ENCODE measurements around the gene USP13.

USP13 gene

GRCh38 chr3:179652447-179653095, at the start of gene USP13:
USP13 (plus strand) TSS chr3:179653040; CDS start chr3:179653226, 186 bp downstream.
- Mint-ChIP-seq H3K27ac (peak within 1 kb of the TSS; percentile 90), H3K9me3 (no peaks in the 10 kb centered on the region), H3K4me1 (ENCODE audit: low read depth) (peaks cover 36% of the 10 kb centered on the region), H3K4me3 (peak within 1 kb of the TSS; percentile 94), H3K27me3 (peaks cover 4% of the 10 kb centered on the region), H3K36me3 (ENCODE audit: low read depth) (peaks cover 14% of the 10 kb centered on the region)
- DNase-seq = peak; percentile 83

- no peaks in the 10 kb centered on the region for H3K27me3 Mint-ChIP-seq
- no peaks in the 10 kb centered on the region for H3K9me3 Mint-ChIP-seq
- H3K4me1 Mint-ChIP-seq (ENCODE audit: low read depth) = peaks cover 34% of the 10 kb centered on the region
- peaks cover 68% of the 10 kb centered on the region for H3K36me3 Mint-ChIP-seq (ENCODE audit: low read depth)
- peak overlapping the region; percentile 98 for H3K4me3 Mint-ChIP-seq
- H3K27ac Mint-ChIP-seq = peak overlapping the region; percentile 100
- no peak for DNase-seq
These were observed 49.5 kb upstream of the USP13 start for GRCh38 chr3:179603321-179603720.

GRCh38 chr3:179603831-179604230, 49.0 kb upstream of the USP13 start:
- no peaks in the 10 kb centered on the region for H3K9me3 Mint-ChIP-seq
- DNase-seq = no peak
- H3K36me3 Mint-ChIP-seq (ENCODE audit: low read depth) = peaks cover 66% of the 10 kb centered on the region
- peak overlapping the region; percentile 100 for H3K27ac Mint-ChIP-seq
- no peaks in the 10 kb centered on the region for H3K27me3 Mint-ChIP-seq
- H3K4me3 Mint-ChIP-seq = peak overlapping the region; percentile 98
- peaks cover 38% of the 10 kb centered on the region for H3K4me1 Mint-ChIP-seq (ENCODE audit: low read depth)

- peak within 1 kb of the TSS; percentile 100 for H3K27ac Mint-ChIP-seq
- peaks cover 64% of the 10 kb centered on the region for H3K36me3 Mint-ChIP-seq (ENCODE audit: low read depth)
- H3K9me3 Mint-ChIP-seq = no peaks in the 10 kb centered on the region
- no peaks in the 10 kb centered on the region for H3K27me3 Mint-ChIP-seq
- peak; percentile 92 for DNase-seq
- peak within 1 kb of the TSS; percentile 98 for H3K4me3 Mint-ChIP-seq
- peaks cover 43% of the 10 kb centered on the region for H3K4me1 Mint-ChIP-seq (ENCODE audit: low read depth)
These were observed 48.3 kb upstream of the USP13 start, which contains the start of the genes MRPL47 and NDUFB5 for GRCh38 chr3:179604321-179605078. MRPL47 (minus strand) TSS chr3:179604638; CDS start chr3:179604624, 14 bp downstream. NDUFB5 (plus strand) TSS chr3:179604794; CDS start chr3:179604816, 22 bp downstream.

GRCh38 chr3:179606534-179607085, 46.2 kb upstream of the USP13 start:
- Mint-ChIP-seq H3K27me3 (no peaks in the 10 kb centered on the region), H3K4me1 (ENCODE audit: low read depth) (peaks cover 48% of the 10 kb centered on the region), H3K27ac (peak overlapping the region; percentile 94), H3K4me3 (peak overlapping the region; percentile 98), H3K9me3 (no peaks in the 10 kb centered on the region), H3K36me3 (ENCODE audit: low read depth) (peaks cover 54% of the 10 kb centered on the region)
- DNase-seq = no peak

- peaks cover 53% of the 10 kb centered on the region for H3K4me1 Mint-ChIP-seq (ENCODE audit: low read depth)
- peak overlapping the region; percentile 53 for H3K4me3 Mint-ChIP-seq
- H3K36me3 Mint-ChIP-seq (ENCODE audit: low read depth) = peaks cover 64% of the 10 kb centered on the region
- peak overlapping the region; percentile 94 for H3K27ac Mint-ChIP-seq
- no peak for DNase-seq
- H3K9me3 Mint-ChIP-seq = no peaks in the 10 kb centered on the region
- H3K27me3 Mint-ChIP-seq = no peaks in the 10 kb centered on the region
These were observed 43.7 kb upstream of the USP13 start for GRCh38 chr3:179608931-179609720.

- Mint-ChIP-seq H3K27ac (peak overlapping the region; percentile 51), H3K4me1 (ENCODE audit: low read depth) (peaks cover 52% of the 10 kb centered on the region), H3K4me3 (no peak overlapping the region), H3K9me3 (no peaks in the 10 kb centered on the region), H3K36me3 (ENCODE audit: low read depth) (peaks cover 56% of the 10 kb centered on the region), H3K27me3 (no peaks in the 10 kb centered on the region)
- no peak for DNase-seq
These were observed 42.8 kb upstream of the USP13 start for GRCh38 chr3:179610066-179610465.

GRCh38 chr3:179613807-179614206, 39.0 kb upstream of the USP13 start:
- no peaks in the 10 kb centered on the region for H3K27me3 Mint-ChIP-seq
- peaks cover 29% of the 10 kb centered on the region for H3K4me1 Mint-ChIP-seq (ENCODE audit: low read depth)
- H3K4me3 Mint-ChIP-seq = no peak overlapping the region
- no peak overlapping the region for H3K27ac Mint-ChIP-seq
- H3K36me3 Mint-ChIP-seq (ENCODE audit: low read depth) = peaks cover 65% of the 10 kb centered on the region
- H3K9me3 Mint-ChIP-seq = no peaks in the 10 kb centered on the region
- no peak for DNase-seq

GRCh38 chr3:179615458-179616173, 37.2 kb upstream of the USP13 start:
- H3K27me3 Mint-ChIP-seq = no peaks in the 10 kb centered on the region
- H3K9me3 Mint-ChIP-seq = no peaks in the 10 kb centered on the region
- peaks cover 72% of the 10 kb centered on the region for H3K36me3 Mint-ChIP-seq (ENCODE audit: low read depth)
- peaks cover 16% of the 10 kb centered on the region for H3K4me1 Mint-ChIP-seq (ENCODE audit: low read depth)
- DNase-seq = no peak
- H3K4me3 Mint-ChIP-seq = no peak overlapping the region
- H3K27ac Mint-ChIP-seq = peak overlapping the region; percentile 47

- no peaks in the 10 kb centered on the region for H3K4me1 Mint-ChIP-seq (ENCODE audit: low read depth)
- DNase-seq = no peak
- no peaks in the 10 kb centered on the region for H3K9me3 Mint-ChIP-seq
- no peaks in the 10 kb centered on the region for H3K27me3 Mint-ChIP-seq
- H3K36me3 Mint-ChIP-seq (ENCODE audit: low read depth) = peaks cover 80% of the 10 kb centered on the region
- peak overlapping the region; percentile 14 for H3K27ac Mint-ChIP-seq
- no peak overlapping the region for H3K4me3 Mint-ChIP-seq
These were observed 30.8 kb upstream of the USP13 start for GRCh38 chr3:179622023-179622422.

GRCh38 chr3:179624451-179624850, 28.4 kb upstream of the USP13 start:
- no peak for DNase-seq
- Mint-ChIP-seq H3K27me3 (no peaks in the 10 kb centered on the region), H3K27ac (no peak overlapping the region), H3K4me1 (ENCODE audit: low read depth) (no peaks in the 10 kb centered on the region), H3K4me3 (no peak overlapping the region), H3K9me3 (no peaks in the 10 kb centered on the region), H3K36me3 (ENCODE audit: low read depth) (peaks cover 58% of the 10 kb centered on the region)

GRCh38 chr3:179630753-179631451, 21.9 kb upstream of the USP13 start:
- Mint-ChIP-seq H3K9me3 (no peaks in the 10 kb centered on the region), H3K4me1 (ENCODE audit: low read depth) (no peaks in the 10 kb centered on the region), H3K27ac (no peak overlapping the region), H3K4me3 (no peak overlapping the region), H3K27me3 (no peaks in the 10 kb centered on the region), H3K36me3 (ENCODE audit: low read depth) (peaks cover 3% of the 10 kb centered on the region)
- no peak for DNase-seq

GRCh38 chr3:179640469-179640868, 12.4 kb upstream of the USP13 start:
- no peak overlapping the region for H3K4me3 Mint-ChIP-seq

More at GRCh38 chr3:179640469-179640868, 12.4 kb upstream of the USP13 start:
- Mint-ChIP-seq H3K36me3 (ENCODE audit: low read depth) (no peaks in the 10 kb centered on the region), H3K9me3 (no peaks in the 10 kb centered on the region), H3K4me1 (ENCODE audit: low read depth) (peaks cover 8% of the 10 kb centered on the region), H3K27ac (no peak overlapping the region), H3K27me3 (no peaks in the 10 kb centered on the region)
- no peak for DNase-seq

All from activated T-cell treated with anti-CD3 and anti-CD28 coated beads, Interleukin-2, amount 50 U/mL, for 24 hours (primary cell).